Thyroid gland (tissue), 4 donors: Measurements from ENCODE around the gene ITPR3.

Experiments used
- POLR2A ChIP-seq, 2 donors: fragments of 450-650 bp; IDR thresholded peaks; one replicate each; pipeline ENCODE4 v1.6.1; 2017; ENCODE audit warnings: antibody characterized with exemption in 2 of 2, mild to moderate bottlenecking in 2 of 2, moderate library complexity in 1 of 2
- TF ChIP-seq, protein P1 (sequence below), 6 experiments: fragments of 200-600 bp in 3 of 6; fragments of 450-650 bp in 3 of 6; sonication (generic) in 3 of 6; IDR thresholded peaks; one replicate each; pipeline ENCODE4 v1.5.1; 2016 to 2019; ENCODE audit warnings: antibody characterized with exemption in 6 of 6, mild to moderate bottlenecking in 2 of 6, inconsistent platforms in 1 of 6, moderate library complexity in 1 of 6

DNA sequence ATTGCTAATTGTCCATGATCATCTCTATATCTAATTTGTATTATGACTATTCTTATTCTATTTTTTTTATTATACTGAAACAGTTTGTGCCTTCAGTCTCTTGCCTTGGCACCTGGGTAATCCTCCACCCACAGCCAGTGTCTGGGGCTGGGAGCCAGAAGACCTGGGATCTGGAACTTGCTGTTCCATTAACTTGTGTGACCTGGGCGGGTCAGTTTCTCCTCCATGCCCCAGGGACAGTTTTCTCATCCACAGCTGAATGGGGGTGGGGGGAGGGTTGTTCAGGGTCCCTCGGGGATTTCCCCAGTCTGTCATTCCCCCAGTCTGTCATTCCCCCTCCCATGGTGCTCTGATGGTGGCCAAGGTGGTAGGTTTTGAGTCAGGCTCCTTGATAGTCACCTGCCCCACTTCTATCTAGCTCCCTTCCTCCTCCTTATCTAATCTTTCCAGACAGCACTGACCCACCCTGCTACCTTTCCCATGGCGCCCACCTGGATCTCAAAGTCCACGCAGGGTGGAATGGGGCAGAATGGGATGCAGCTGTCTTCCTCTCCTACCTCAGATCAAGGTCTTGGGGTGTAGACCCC lies 10.9 kb downstream of the ITPR3 start:
- TF ChIP-seq, protein P1, sequence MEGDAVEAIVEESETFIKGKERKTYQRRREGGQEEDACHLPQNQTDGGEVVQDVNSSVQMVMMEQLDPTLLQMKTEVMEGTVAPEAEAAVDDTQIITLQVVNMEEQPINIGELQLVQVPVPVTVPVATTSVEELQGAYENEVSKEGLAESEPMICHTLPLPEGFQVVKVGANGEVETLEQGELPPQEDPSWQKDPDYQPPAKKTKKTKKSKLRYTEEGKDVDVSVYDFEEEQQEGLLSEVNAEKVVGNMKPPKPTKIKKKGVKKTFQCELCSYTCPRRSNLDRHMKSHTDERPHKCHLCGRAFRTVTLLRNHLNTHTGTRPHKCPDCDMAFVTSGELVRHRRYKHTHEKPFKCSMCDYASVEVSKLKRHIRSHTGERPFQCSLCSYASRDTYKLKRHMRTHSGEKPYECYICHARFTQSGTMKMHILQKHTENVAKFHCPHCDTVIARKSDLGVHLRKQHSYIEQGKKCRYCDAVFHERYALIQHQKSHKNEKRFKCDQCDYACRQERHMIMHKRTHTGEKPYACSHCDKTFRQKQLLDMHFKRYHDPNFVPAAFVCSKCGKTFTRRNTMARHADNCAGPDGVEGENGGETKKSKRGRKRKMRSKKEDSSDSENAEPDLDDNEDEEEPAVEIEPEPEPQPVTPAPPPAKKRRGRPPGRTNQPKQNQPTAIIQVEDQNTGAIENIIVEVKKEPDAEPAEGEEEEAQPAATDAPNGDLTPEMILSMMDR (IDR thresholded peaks at IDR 0.05): no peak
- no peak for TF ChIP-seq POLR2A (IDR thresholded peaks at IDR 0.05)
